K562 (cell line): Measurements from ENCODE around the gene CHIC2.

ENCODE experiments used
- CEBPB ChIP-seq: fragments of 450-650 bp; IDR thresholded peaks from 2 replicates; pipeline ENCODE4 v1.6.1; 2016; ENCODE audit warnings: missing genetic modification characterization, missing compliant biosample characterization
- CTCF ChIP-seq, 3 experiments: IDR thresholded peaks in 2 of 3; conservative IDR thresholded peaks in 1 of 3; 2 replicates each; pipeline ENCODE4 v1.5.1; 2011 to 2012; ENCODE audit warnings: low read length in 3 of 3, mild to moderate bottlenecking in 3 of 3, control low read depth in 2 of 3, improper control_type of control experiment in 1 of 3, inconsistent platforms in 1 of 3, low read depth in 1 of 3, mixed read lengths in 1 of 3, moderate library complexity in 1 of 3; ENCODE audit not compliant: insufficient read depth in 2 of 3
- FOXA1 ChIP-seq: fragments of 450-650 bp; IDR thresholded peaks from 2 replicates; pipeline ENCODE4 v1.6.1; 2016; ENCODE audit warnings: mild to moderate bottlenecking, borderline replicate concordance
- HCFC1 ChIP-seq: IDR thresholded peaks from 2 replicates; pipeline ENCODE4 v1.6.1; 2012; ENCODE audit warnings: low read depth, low read length, improper control_type of control experiment
- HINFP ChIP-seq: fragments of 450-650 bp; conservative IDR thresholded peaks from 2 replicates; pipeline ENCODE4 v1.6.1; 2016; ENCODE audit warnings: missing genetic modification characterization, low read depth, mild to moderate bottlenecking, control low read depth, missing compliant biosample characterization
- MAX ChIP-seq: sonication (generic); formaldehyde crosslinking; IDR thresholded peaks from 2 replicates; pipeline ENCODE4 v1.9.0; 2022; ENCODE audit warnings: mild to moderate bottlenecking, missing genetic modification reagents
- POLR2A ChIP-seq: fragments of 450-650 bp; conservative IDR thresholded peaks from 2 replicates; pipeline ENCODE4 v1.6.1; 2016
- RCOR1 ChIP-seq, 2 experiments: IDR thresholded peaks; 2 replicates each; pipeline ENCODE4 v1.6.1; 2012; ENCODE audit warnings: low read depth in 2 of 2, low read length in 2 of 2, borderline replicate concordance in 1 of 2, improper control_type of control experiment in 1 of 2
- ZBTB1 ChIP-seq: sonication (generic); formaldehyde crosslinking; IDR thresholded peaks from 2 replicates; pipeline ENCODE4 v1.8.1; 2023; ENCODE audit warnings: missing genetic modification reagents, low read depth, mild to moderate bottlenecking, borderline replicate concordance
- ZNF324 ChIP-seq: fragments of 250-450 bp; sonication (Bioruptor Pico); IDR thresholded peaks from 2 replicates; pipeline ENCODE4 v1.4.0; 2020; ENCODE audit warnings: mild to moderate bottlenecking

- TF ChIP-seq ZBTB1 (no peak), CTCF (IDR thresholded peaks at IDR 0.05 in 2 of 3, conservative IDR thresholded peaks at IDR 0.05 in 1 of 3; ENCODE audit: insufficient read depth in 2 of 3, low read depth in 1 of 3, low read length in 3 of 3) (no peak), CEBPB (tag) (no peak), HCFC1 (no peak), ZNF324 (no peak), MAX (CRISPR knock-in tag) (no peak), RCOR1 (IDR thresholded peaks at IDR 0.05; ENCODE audit: borderline replicate concordance in 1 of 2, low read depth in 2 of 2, low read length in 2 of 2) (no peak), HINFP (tag) (no peak), POLR2A (no peak), FOXA1 (no peak)
These were observed 47.9 kb downstream of the CHIC2 start for GRCh38 chr4:54016504-54016903.
